ENCODE data around the gene SPATS2. TPM values are rescaled to one million over a fixed set of nuclear protein-coding genes. Genes with fewer than 3 reads are reported as not detected.

The SPATS2 gene
- total RNA-seq, 2 donors from 2014 or later, result 11.5 to 31.4 TPM

GRCh38 chr12:49336645-49337584 lies 30.3 kb upstream of the SPATS2 start, which contains the start of gene C1QL4:
Gene C1QL4 (minus strand): TSS chr12:49337188. CDS start chr12:49336477, 711 bp downstream.
- Histone ChIP-seq H3K4me1 (ENCODE audit: control insufficient read depth in 1 of 2, low read depth in 2 of 2) (peaks cover 0 to 8% of the 10 kb centered on the region in 2 donors), H3K27ac (peak within 1 kb of the TSS in 1 of 2 donors; percentile 32), H3K9me3 (no peaks in the 10 kb centered on the region), H3K27me3 (replicated peaks; ENCODE audit: insufficient read depth) (peaks cover 6% of the 10 kb centered on the region), H3K36me3 (no peaks in the 10 kb centered on the region), H3K4me3 (peak within 1 kb of the TSS; percentile 67)
- DNase-seq (ENCODE audit: low spot score) (peak; percentile 54), ATAC-seq (ENCODE audit: insufficient number of reproducible peaks, low FRiP score, low read depth) (peak; percentile 47)
- peak; percentile 97 for TF ChIP-seq CTCF (IDR thresholded peaks at IDR 0.05)

- Histone ChIP-seq H3K27ac (no peak overlapping the region), H3K4me3 (no peak overlapping the region), H3K27me3 (replicated peaks; ENCODE audit: insufficient read depth) (peaks cover 9% of the 10 kb centered on the region), H3K4me1 (ENCODE audit: control insufficient read depth in 1 of 2, low read depth in 2 of 2) (peaks cover 14 to 25% of the 10 kb centered on the region in 2 donors), H3K36me3 (no peaks in the 10 kb centered on the region), H3K9me3 (no peaks in the 10 kb centered on the region)
- TF ChIP-seq CTCF (IDR thresholded peaks at IDR 0.05), result no peak
- DNase-seq (ENCODE audit: low spot score), result no peak
- no peak for ATAC-seq (ENCODE audit: insufficient number of reproducible peaks, low FRiP score, low read depth)
Observed at GRCh38 chr12:49338830-49339463, 28.3 kb upstream of the SPATS2 start.

- no peak for TF ChIP-seq CTCF (IDR thresholded peaks at IDR 0.05)
- no peak for ATAC-seq (ENCODE audit: insufficient number of reproducible peaks, low FRiP score, low read depth)
- H3K27ac ChIP-seq, result no peak overlapping the region
- no peaks in the 10 kb centered on the region for H3K9me3 ChIP-seq
- no peak overlapping the region for H3K4me3 ChIP-seq
- H3K36me3 ChIP-seq, result no peaks in the 10 kb centered on the region
- no peak for DNase-seq (ENCODE audit: low spot score)
- H3K27me3 ChIP-seq (replicated peaks; ENCODE audit: insufficient read depth), result peaks cover 13% of the 10 kb centered on the region
- peaks cover 14 to 25% of the 10 kb centered on the region in 2 donors for H3K4me1 ChIP-seq (ENCODE audit: control insufficient read depth in 1 of 2, low read depth in 2 of 2)
Observed at GRCh38 chr12:49339464-49339861, 27.8 kb upstream of the SPATS2 start.

DNA sequence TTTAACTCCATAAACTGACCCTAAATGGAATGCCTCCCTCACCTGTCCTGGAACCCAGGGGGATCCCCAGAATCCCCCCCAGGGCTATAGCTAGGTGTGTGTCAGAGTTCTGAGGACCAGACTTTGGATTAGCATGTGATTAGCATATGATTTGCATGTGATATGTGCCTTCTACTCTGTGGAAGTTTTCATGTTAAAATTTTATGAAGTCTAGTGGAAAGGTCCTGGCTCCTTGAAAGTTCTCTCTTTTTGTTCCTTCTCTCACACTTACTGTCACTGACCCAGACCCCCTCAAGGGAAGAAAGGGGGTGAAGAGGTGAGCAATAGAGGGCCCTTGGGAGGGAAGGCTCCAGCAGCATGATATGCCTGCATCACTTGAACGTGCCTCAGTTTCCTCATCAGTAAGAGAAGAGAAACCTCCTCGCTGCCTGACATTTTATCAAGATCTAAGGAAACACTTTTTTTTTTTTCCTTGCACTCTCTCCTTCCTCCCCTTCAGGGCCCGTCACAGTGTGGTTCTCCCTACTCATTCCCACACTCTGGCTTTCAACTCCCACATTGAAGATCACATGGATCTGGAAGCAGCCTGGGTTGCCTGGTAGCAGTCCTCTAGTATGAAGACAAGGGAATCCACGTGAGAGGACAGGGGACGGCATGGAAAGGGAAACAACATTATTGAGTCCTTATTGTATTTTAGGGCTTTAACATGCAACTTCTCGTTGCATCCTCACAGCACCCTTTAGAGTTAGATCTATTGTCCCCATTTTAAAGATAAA lies 27.0 kb upstream of the SPATS2 start:
- ATAC-seq (ENCODE audit: insufficient number of reproducible peaks, low FRiP score, low read depth), result no peak
- Histone ChIP-seq H3K4me1 (ENCODE audit: control insufficient read depth in 1 of 2, low read depth in 2 of 2) (peaks cover 18 to 30% of the 10 kb centered on the region in 2 donors), H3K9me3 (no peaks in the 10 kb centered on the region), H3K4me3 (no peak overlapping the region), H3K27me3 (replicated peaks; ENCODE audit: insufficient read depth) (peaks cover 13% of the 10 kb centered on the region), H3K27ac (no peak overlapping the region), H3K36me3 (no peaks in the 10 kb centered on the region)
- DNase-seq (ENCODE audit: low spot score), result no peak
- TF ChIP-seq CTCF (IDR thresholded peaks at IDR 0.05), result no peak
